Measurements from ENCODE around the gene ARHGAP28. TPM values are rescaled to one million over a fixed set of nuclear protein-coding genes. Genes with fewer than 3 reads are reported as not detected.

Gene ARHGAP28
- total and polyA plus RNA-seq, 10 of the 15 experiments (the other 5 are each of a cell fraction or from before 2014, with no cell fraction given): not detected

GRCh38 chr18:6940451-6940850 lies 210.9 kb downstream of the ARHGAP28 start:
- ChIA-PET RAD21 (ENCODE audit: unreplicated experiment) (no interaction called here), SMC1A (ENCODE audit: uncharacterized antibody, unreplicated experiment) (no interaction called here), POLR2A (no interaction called here), CTCF (interaction anchor here (0.5 to 0.7 kb wide), 2 partner anchors 77 to 925 kb away, joined by 3 read pairs; no protein-coding TSS in a partner anchor)
- Histone ChIP-seq H3K36me3 (ENCODE audit: control insufficient read depth in 2 of 2, insufficient read depth in 2 of 2, low read length in 1 of 2) (no peaks in the 10 kb centered on the region), H4K20me1 (ENCODE audit: control insufficient read depth, insufficient read depth) (no peaks in the 10 kb centered on the region), H3K9me3 (replicated peaks; ENCODE audit: control insufficient read depth, insufficient read depth, low read length) (no peaks in the 10 kb centered on the region), H3K27me3 (replicated peaks in 1 of 2; ENCODE audit: control insufficient read depth in 2 of 2, insufficient read depth in 2 of 2, low read length in 1 of 2) (peaks cover 0 to 1% of the 10 kb centered on the region in 2 experiments; a peak in 1 of 4 replicates), H2AFZ (ENCODE audit: control insufficient read depth, low read depth, low read length) (no peak overlapping the region), H3K9ac (ENCODE audit: control insufficient read depth, insufficient read depth, low read length) (no peak overlapping the region), H3K27ac (ENCODE audit: control insufficient read depth, insufficient read depth) (no peak overlapping the region), H3K79me2 (ENCODE audit: control insufficient read depth, insufficient read depth, low read length) (no peaks in the 10 kb centered on the region), H3K4me2 (ENCODE audit: control insufficient read depth, insufficient read depth) (no peak overlapping the region), H3K4me1 (ENCODE audit: control insufficient read depth, insufficient read depth, low read length) (no peaks in the 10 kb centered on the region), H3K4me3 (no peak overlapping the region)
- in situ Hi-C loops (cut with MboI) (loop anchor here (25.0 kb wide), 1 partner anchor 1997 kb away; no protein-coding TSS in a partner anchor), intact Hi-C loops (cut with micrococcal nuclease; ENCODE audit: unreplicated experiment) (no loop called here)
- TF ChIP-seq ZBTB11 (CRISPR knock-in tag; IDR thresholded peaks at IDR 0.05): no peak
- TF ChIP-seq SREBF2 (IDR thresholded peaks at IDR 0.05; ENCODE audit: low read length): no peak
- no peak for TF ChIP-seq MYC (IDR thresholded peaks at IDR 0.05; ENCODE audit: insufficient read depth, insufficient read length, insufficient replicate concordance, low read length, severe bottlenecking)
- no peak for TF ChIP-seq HDAC2 (IDR thresholded peaks at IDR 0.05)
- TF ChIP-seq MAX (IDR thresholded peaks at IDR 0.05; ENCODE audit: low read depth, low read length): no peak
- TF ChIP-seq IKZF1 (conservative IDR thresholded peaks at IDR 0.05): no peak
- TF ChIP-seq RUNX3 (IDR thresholded peaks at IDR 0.05; ENCODE audit: low read length): no peak
- TF ChIP-seq CBX3 (IDR thresholded peaks at IDR 0.05; ENCODE audit: borderline replicate concordance, low read depth): no peak
- TF ChIP-seq FOS (IDR thresholded peaks at IDR 0.05; ENCODE audit: borderline replicate concordance, extremely low read depth, insufficient read length): no peak
- TF ChIP-seq SUZ12 (IDR thresholded peaks at IDR 0.05; ENCODE audit: unreplicated experiment): no peak
- no peak for TF ChIP-seq POLR2A (IDR thresholded peaks at IDR 0.05; ENCODE audit: low read depth, low read length)
- TF ChIP-seq ZNF384 (IDR thresholded peaks at IDR 0.05; ENCODE audit: borderline replicate concordance, low read depth, low read length): no peak
- TF ChIP-seq PRDM15 (CRISPR knock-in tag; IDR thresholded peaks at IDR 0.05): no peak
- TF ChIP-seq MXI1 (IDR thresholded peaks at IDR 0.05; ENCODE audit: low read depth, low read length): no peak
- no peak for TF ChIP-seq EP300 (IDR thresholded peaks at IDR 0.05; ENCODE audit: borderline replicate concordance in 1 of 2, control insufficient read depth in 1 of 2, low read depth in 2 of 2, low read length in 2 of 2)
- TF ChIP-seq CREM (IDR thresholded peaks at IDR 0.05; ENCODE audit: low read depth): no peak
- no peak for TF ChIP-seq MEF2B (IDR thresholded peaks at IDR 0.05; ENCODE audit: partially characterized antibody, poor library complexity, severe bottlenecking)
- FAIRE-seq (no peak), DNase-seq (ENCODE audit: low read depth, low spot score) (no peak), ATAC-seq (no peak)
- no TSS peak for BruUV-seq (replicated peaks)
- WGBS (ENCODE audit: insufficient coverage, insufficient replicate concordance, low lambda C conversion rate, missing lambda C conversion rate): 25% methylated on average over 9 of the region's 9 CpGs
